HEK293 (cell line): Measurements from ENCODE around the gene SLX9.

Experiments
- CTCF ChIA-PET: fragments of 350-600 bp; formaldehyde crosslinking; extraction: SDS; loops from one replicate; lab custom pipeline; 2021; ENCODE audit warnings: antibody characterized with exemption; lab: Yijun Ruan, JAX
- POLR2A ChIA-PET: fragments of 300-600 bp; formaldehyde crosslinking; extraction: SDS; loops from one replicate; lab custom pipeline; 2020; ENCODE audit warnings: antibody characterized with exemption, inconsistent platforms; lab: Yijun Ruan, JAX
- H3K27ac ChIP-seq: fragments of 200-500 bp; sonication (Bioruptor generic); 2 replicates; pipeline ENCODE4 v1.5.1; 2014; ENCODE audit warnings: low read depth, low read length, control low read depth, inconsistent platforms; ENCODE audit errors: extremely low read depth
- H3K36me3 ChIP-seq, 2 experiments: fragments of 200-500 bp in 1 of 2; sonication (Bioruptor generic) in 1 of 2; 1 replicate in 1 of 2; 2 replicates in 1 of 2; pipeline ENCODE4 v1.5.1; 2014 to 2017; ENCODE audit warnings: inconsistent platforms in 2 of 2, low read length in 2 of 2; ENCODE audit not compliant: control insufficient read depth in 2 of 2, insufficient read depth in 1 of 2
- H3K4me1 ChIP-seq: fragments of 200-500 bp; sonication (Bioruptor generic); 2 replicates; pipeline ENCODE4 v1.5.1; 2014; ENCODE audit warnings: mild to moderate bottlenecking, low read length, inconsistent platforms; ENCODE audit not compliant: control insufficient read depth, insufficient read depth
- H3K4me3 ChIP-seq: 2 replicates; pipeline ENCODE4 v1.5.1; 2011; ENCODE audit warnings: low read depth, mild to moderate bottlenecking, control low read depth, low read length, moderate library complexity
- H3K9me3 ChIP-seq: fragments of 200-500 bp; sonication (Bioruptor generic); 2 replicates; pipeline ENCODE4 v1.5.1; 2014; ENCODE audit warnings: low read depth, low read length, inconsistent platforms; ENCODE audit not compliant: control insufficient read depth, insufficient read depth
- EGR2 ChIP-seq: fragments of 450-650 bp; formaldehyde crosslinking; IDR thresholded peaks from 2 replicates; pipeline ENCODE4 v1.5.1; 2016; ENCODE audit warnings: low read depth, missing biosample characterization, missing genetic modification characterization
- SP2 ChIP-seq: fragments of 450-650 bp; formaldehyde crosslinking; IDR thresholded peaks from 2 replicates; pipeline ENCODE4 v1.5.1; 2016; ENCODE audit warnings: missing biosample characterization, missing genetic modification characterization
- ZBTB17 ChIP-seq: fragments of 450-650 bp; formaldehyde crosslinking; IDR thresholded peaks from 2 replicates; pipeline ENCODE4 v1.5.1; 2016; ENCODE audit warnings: missing biosample characterization, missing genetic modification characterization
- ZFHX2 ChIP-seq: fragments of 450-650 bp; formaldehyde crosslinking; conservative IDR thresholded peaks from 2 replicates; pipeline ENCODE4 v1.5.1; 2016; ENCODE audit warnings: missing biosample characterization, missing genetic modification characterization
- ZNF138 ChIP-seq: fragments of 450-650 bp; formaldehyde crosslinking; IDR thresholded peaks from 2 replicates; pipeline ENCODE4 v1.5.1; 2016; ENCODE audit warnings: missing biosample characterization, missing genetic modification characterization, borderline replicate concordance
- ZNF391 ChIP-seq: fragments of 450-650 bp; formaldehyde crosslinking; IDR thresholded peaks from 2 replicates; pipeline ENCODE4 v1.5.1; 2016; ENCODE audit warnings: low read depth, missing biosample characterization, missing genetic modification characterization, borderline replicate concordance
- ZNF404 ChIP-seq: fragments of 450-650 bp; formaldehyde crosslinking; IDR thresholded peaks from 2 replicates; pipeline ENCODE4 v1.5.1; 2017; ENCODE audit warnings: missing biosample characterization, missing genetic modification characterization
- ZNF596 ChIP-seq: fragments of 450-650 bp; IDR thresholded peaks from 2 replicates; pipeline ENCODE4 v1.5.0; 2018; ENCODE audit warnings: missing biosample characterization, mild to moderate bottlenecking, missing genetic modification characterization, moderate library complexity
- ZNF768 ChIP-seq: fragments of 450-650 bp; formaldehyde crosslinking; IDR thresholded peaks from 2 replicates; pipeline ENCODE4 v1.5.1; 2018; ENCODE audit warnings: missing biosample characterization, mild to moderate bottlenecking, missing genetic modification characterization
- ZNF830 ChIP-seq: fragments of 450-650 bp; IDR thresholded peaks from 2 replicates; pipeline ENCODE4 v1.5.0; 2018; ENCODE audit warnings: missing biosample characterization, missing genetic modification characterization, low read depth, mild to moderate bottlenecking, moderate library complexity
- TF ChIP-seq, protein P1 (sequence below): fragments of 450-650 bp; formaldehyde crosslinking; IDR thresholded peaks from 2 replicates; pipeline ENCODE4 v1.5.1; 2016; ENCODE audit warnings: missing biosample characterization, missing genetic modification characterization
- TF ChIP-seq, protein P2 (sequence below): fragments of 450-650 bp; formaldehyde crosslinking; conservative IDR thresholded peaks from 2 replicates; pipeline ENCODE4 v1.5.1; 2016; ENCODE audit warnings: low read depth, missing biosample characterization, missing genetic modification characterization
- TF ChIP-seq, protein P3 (sequence below): fragments of 450-650 bp; formaldehyde crosslinking; optimal IDR thresholded peaks from 2 replicates; pipeline ENCODE3; 2016; ENCODE audit warnings: missing biosample characterization, mild to moderate bottlenecking, missing genetic modification characterization
- TF ChIP-seq, protein P4 (sequence below): fragments of 450-650 bp; formaldehyde crosslinking; IDR thresholded peaks from 2 replicates; pipeline ENCODE4 v1.5.0; 2017; ENCODE audit warnings: missing biosample characterization, missing genetic modification characterization, borderline replicate concordance
- TF ChIP-seq, protein P5 (sequence below): fragments of 450-650 bp; formaldehyde crosslinking; IDR thresholded peaks from 2 replicates; pipeline ENCODE4 v1.5.1; 2016; ENCODE audit warnings: missing biosample characterization, missing genetic modification characterization

Gene SLX9

DNA sequence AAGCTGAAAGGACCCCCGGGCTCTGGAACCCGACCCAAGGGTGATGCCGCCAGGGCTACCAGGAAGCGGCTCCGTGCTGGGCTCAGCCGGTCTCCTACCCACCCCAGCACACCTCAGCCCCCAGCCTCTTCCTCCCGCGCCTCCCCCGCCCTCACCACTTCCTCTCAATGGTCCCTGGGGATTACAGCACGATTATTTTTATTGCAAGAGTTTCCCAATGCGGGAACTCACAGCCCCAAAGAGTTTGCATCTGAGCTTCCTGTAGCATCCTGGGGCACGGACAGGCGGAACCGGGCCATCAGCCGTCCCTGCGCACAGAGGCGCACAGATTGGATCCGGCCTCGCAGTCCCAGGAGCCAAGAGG lies 8.7 kb upstream of the SLX9 start:
- Histone ChIP-seq H3K36me3 (peaks cover 0 to 17% of the 10 kb centered on the region in 2 experiments; a peak in 1 of 3 replicates), H3K27ac (no peak overlapping the region), H3K4me1 (0 out of 2 replicates have a peak, but pooled peaks cover 5% of the 10 kb centered on the region), H3K9me3 (no peaks in the 10 kb centered on the region), H3K4me3 (no peak overlapping the region)
- POLR2A ChIA-PET: interaction anchor here (1.0 kb wide), 1 partner anchor 57 kb away, joined by 3 read pairs; the partner anchor contains the start of gene PTTG1IP
- TF ChIP-seq, protein P1, sequence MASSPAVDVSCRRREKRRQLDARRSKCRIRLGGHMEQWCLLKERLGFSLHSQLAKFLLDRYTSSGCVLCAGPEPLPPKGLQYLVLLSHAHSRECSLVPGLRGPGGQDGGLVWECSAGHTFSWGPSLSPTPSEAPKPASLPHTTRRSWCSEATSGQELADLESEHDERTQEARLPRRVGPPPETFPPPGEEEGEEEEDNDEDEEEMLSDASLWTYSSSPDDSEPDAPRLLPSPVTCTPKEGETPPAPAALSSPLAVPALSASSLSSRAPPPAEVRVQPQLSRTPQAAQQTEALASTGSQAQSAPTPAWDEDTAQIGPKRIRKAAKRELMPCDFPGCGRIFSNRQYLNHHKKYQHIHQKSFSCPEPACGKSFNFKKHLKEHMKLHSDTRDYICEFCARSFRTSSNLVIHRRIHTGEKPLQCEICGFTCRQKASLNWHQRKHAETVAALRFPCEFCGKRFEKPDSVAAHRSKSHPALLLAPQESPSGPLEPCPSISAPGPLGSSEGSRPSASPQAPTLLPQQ (tag by site-specific recombination): no peak
- no peak for TF ChIP-seq ZNF830 (tag by site-specific recombination)
- TF ChIP-seq SP2 (tag by site-specific recombination): no peak
- TF ChIP-seq ZNF596: no peak
- TF ChIP-seq, protein P2, sequence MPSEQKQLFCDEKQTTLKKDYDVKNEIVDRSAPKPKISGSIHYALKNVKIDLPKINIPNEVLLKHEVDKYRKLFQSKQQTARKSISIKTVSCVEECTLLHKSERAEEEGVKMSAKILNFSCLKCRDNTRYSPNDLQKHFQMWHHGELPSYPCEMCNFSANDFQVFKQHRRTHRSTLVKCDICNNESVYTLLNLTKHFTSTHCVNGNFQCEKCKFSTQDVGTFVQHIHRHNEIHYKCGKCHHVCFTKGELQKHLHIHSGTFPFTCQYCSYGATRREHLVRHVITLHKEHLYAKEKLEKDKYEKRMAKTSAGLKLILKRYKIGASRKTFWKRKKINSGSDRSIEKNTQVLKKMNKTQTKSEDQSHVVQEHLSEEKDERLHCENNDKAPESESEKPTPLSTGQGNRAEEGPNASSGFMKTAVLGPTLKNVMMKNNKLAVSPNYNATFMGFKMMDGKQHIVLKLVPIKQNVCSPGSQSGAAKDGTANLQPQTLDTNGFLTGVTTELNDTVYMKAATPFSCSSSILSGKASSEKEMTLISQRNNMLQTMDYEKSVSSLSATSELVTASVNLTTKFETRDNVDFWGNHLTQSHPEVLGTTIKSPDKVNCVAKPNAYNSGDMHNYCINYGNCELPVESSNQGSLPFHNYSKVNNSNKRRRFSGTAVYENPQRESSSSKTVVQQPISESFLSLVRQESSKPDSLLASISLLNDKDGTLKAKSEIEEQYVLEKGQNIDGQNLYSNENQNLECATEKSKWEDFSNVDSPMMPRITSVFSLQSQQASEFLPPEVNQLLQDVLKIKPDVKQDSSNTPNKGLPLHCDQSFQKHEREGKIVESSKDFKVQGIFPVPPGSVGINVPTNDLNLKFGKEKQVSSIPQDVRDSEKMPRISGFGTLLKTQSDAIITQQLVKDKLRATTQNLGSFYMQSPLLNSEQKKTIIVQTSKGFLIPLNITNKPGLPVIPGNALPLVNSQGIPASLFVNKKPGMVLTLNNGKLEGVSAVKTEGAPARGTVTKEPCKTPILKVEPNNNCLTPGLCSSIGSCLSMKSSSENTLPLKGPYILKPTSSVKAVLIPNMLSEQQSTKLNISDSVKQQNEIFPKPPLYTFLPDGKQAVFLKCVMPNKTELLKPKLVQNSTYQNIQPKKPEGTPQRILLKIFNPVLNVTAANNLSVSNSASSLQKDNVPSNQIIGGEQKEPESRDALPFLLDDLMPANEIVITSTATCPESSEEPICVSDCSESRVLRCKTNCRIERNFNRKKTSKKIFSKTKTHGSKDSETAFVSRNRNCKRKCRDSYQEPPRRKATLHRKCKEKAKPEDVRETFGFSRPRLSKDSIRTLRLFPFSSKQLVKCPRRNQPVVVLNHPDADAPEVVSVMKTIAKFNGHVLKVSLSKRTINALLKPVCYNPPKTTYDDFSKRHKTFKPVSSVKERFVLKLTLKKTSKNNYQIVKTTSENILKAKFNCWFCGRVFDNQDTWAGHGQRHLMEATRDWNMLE (tag by site-specific recombination): no peak
- TF ChIP-seq, protein P3, sequence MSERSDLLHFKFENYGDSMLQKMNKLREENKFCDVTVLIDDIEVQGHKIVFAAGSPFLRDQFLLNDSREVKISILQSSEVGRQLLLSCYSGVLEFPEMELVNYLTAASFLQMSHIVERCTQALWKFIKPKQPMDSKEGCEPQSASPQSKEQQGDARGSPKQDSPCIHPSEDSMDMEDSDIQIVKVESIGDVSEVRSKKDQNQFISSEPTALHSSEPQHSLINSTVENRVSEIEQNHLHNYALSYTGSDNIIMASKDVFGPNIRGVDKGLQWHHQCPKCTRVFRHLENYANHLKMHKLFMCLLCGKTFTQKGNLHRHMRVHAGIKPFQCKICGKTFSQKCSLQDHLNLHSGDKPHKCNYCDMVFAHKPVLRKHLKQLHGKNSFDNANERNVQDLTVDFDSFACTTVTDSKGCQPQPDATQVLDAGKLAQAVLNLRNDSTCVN (tag by site-specific recombination): no peak
- TF ChIP-seq, protein P4, sequence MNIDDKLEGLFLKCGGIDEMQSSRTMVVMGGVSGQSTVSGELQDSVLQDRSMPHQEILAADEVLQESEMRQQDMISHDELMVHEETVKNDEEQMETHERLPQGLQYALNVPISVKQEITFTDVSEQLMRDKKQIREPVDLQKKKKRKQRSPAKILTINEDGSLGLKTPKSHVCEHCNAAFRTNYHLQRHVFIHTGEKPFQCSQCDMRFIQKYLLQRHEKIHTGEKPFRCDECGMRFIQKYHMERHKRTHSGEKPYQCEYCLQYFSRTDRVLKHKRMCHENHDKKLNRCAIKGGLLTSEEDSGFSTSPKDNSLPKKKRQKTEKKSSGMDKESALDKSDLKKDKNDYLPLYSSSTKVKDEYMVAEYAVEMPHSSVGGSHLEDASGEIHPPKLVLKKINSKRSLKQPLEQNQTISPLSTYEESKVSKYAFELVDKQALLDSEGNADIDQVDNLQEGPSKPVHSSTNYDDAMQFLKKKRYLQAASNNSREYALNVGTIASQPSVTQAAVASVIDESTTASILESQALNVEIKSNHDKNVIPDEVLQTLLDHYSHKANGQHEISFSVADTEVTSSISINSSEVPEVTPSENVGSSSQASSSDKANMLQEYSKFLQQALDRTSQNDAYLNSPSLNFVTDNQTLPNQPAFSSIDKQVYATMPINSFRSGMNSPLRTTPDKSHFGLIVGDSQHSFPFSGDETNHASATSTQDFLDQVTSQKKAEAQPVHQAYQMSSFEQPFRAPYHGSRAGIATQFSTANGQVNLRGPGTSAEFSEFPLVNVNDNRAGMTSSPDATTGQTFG (tag by site-specific recombination): no peak
- peak; percentile 32; the same call in 1 of the 2 replicates for TF ChIP-seq ZFHX2
- TF ChIP-seq ZNF404 (tag by site-specific recombination): no peak
- no peak for TF ChIP-seq ZBTB17 (tag by site-specific recombination)
- no peak for TF ChIP-seq ZNF768 (tag by site-specific recombination)
- no peak for TF ChIP-seq ZNF138
- TF ChIP-seq ZNF391 (tag by site-specific recombination): no peak
- TF ChIP-seq, protein P5, sequence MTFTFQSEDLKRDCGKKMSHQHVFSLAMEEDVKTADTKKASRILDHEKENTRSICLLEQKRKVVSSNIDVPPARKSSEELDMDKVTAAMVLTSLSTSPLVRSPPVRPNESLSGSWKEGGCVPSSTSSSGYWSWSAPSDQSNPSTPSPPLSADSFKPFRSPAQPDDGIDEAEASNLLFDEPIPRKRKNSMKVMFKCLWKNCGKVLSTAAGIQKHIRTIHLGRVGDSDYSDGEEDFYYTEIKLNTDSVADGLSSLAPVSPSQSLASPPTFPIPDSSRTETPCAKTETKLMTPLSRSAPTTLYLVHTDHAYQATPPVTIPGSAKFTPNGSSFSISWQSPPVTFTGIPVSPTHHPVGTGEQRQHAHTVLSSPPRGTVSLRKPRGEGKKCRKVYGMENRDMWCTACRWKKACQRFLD: no peak
- peak; percentile 42; the same call in 1 of the 2 replicates for TF ChIP-seq EGR2 (tag by site-specific recombination)
- CTCF ChIA-PET: interaction anchor here (0.6 to 2.6 kb wide), 4 partner anchors 130 to 314 kb away, joined by 3 to 21 read pairs (median 4); partner anchors contain the start of gene UBE2G2
